Putamen (tissue), 1 donor: ENCODE measurements around the gene IL25.
"Not testable (repeated sequence)": the region's sequence is repeated elsewhere in the genome, so short reads cannot be mapped to it uniquely, and the experiment has no call there.

ENCODE experiments used
- DNase-seq: peaks from one replicate; pipeline ENCODE4 v3.0.0-alpha.2; 2016; ENCODE audit warnings: low spot score

The IL25 gene

GRCh38 chr14:23409966-23410635 lies 37.5 kb downstream of the IL25 start:
- no peak for DNase-seq

- no peak for DNase-seq
These were observed 39.2 kb downstream of the IL25 start for GRCh38 chr14:23411563-23412525.

GRCh38 chr14:23413681-23414080 lies 41.1 kb downstream of the IL25 start:
- DNase-seq = no peak

GRCh38 chr14:23414254-23414653 lies 41.6 kb downstream of the IL25 start:
- DNase-seq = no peak

GRCh38 chr14:23414906-23415820 lies 42.6 kb downstream of the IL25 start:
- peak; percentile 21 for DNase-seq

GRCh38 chr14:23415821-23416778 lies 43.5 kb downstream of the IL25 start:
- DNase-seq = peak; percentile 24

GRCh38 chr14:23416801-23417200 lies 44.2 kb downstream of the IL25 start:
- no peak for DNase-seq

GRCh38 chr14:23417269-23417668 lies 44.7 kb downstream of the IL25 start:
- DNase-seq = not testable (repeated sequence)

GRCh38 chr14:23418021-23418420 lies 45.4 kb downstream of the IL25 start:
- DNase-seq = no peak

GRCh38 chr14:23419646-23420045 lies 47.0 kb downstream of the IL25 start:
- not testable (repeated sequence) for DNase-seq

- DNase-seq = no peak
These were observed 49.0 kb downstream of the IL25 start for GRCh38 chr14:23421594-23421993.

- DNase-seq = no peak
These were observed 51.0 kb downstream of the IL25 start for GRCh38 chr14:23423657-23424056.

GRCh38 chr14:23425169-23425568 lies 52.6 kb downstream of the IL25 start:
- DNase-seq = no peak

GRCh38 chr14:23425798-23426197 lies 53.2 kb downstream of the IL25 start:
- DNase-seq = not testable (repeated sequence)
